Mesenchymal stem cell (in vitro differentiated cells and primary cell): ENCODE measurements around the gene EXOC6B.

Source experiments
- DNase-seq: peaks from one replicate; pipeline ENCODE4 v3.0.0-alpha.2; 2013
- H2AFZ ChIP-seq: one replicate; pipeline ENCODE4 v1.6.1; 2013; ENCODE audit warnings: low read depth, mild to moderate bottlenecking, control low read depth, inconsistent platforms, low read length, moderate library complexity
- H2AK5ac ChIP-seq: 2 replicates; pipeline ENCODE4 v1.6.1; 2013; ENCODE audit warnings: low read length, moderate library complexity, mild to moderate bottlenecking, inconsistent platforms; ENCODE audit not compliant: severe bottlenecking
- H2BK120ac ChIP-seq: one replicate; pipeline ENCODE4 v1.6.1; 2013; ENCODE audit warnings: low read depth, mild to moderate bottlenecking, inconsistent platforms, low read length, moderate library complexity
- H2BK12ac ChIP-seq, 2 experiments: one replicate each; pipeline ENCODE4 v1.6.1; 2013; ENCODE audit warnings: inconsistent platforms in 2 of 2, low read length in 2 of 2, mild to moderate bottlenecking in 2 of 2, moderate library complexity in 2 of 2, control low read depth in 1 of 2
- H2BK15ac ChIP-seq: one replicate; pipeline ENCODE4 v1.6.1; 2013; ENCODE audit warnings: mild to moderate bottlenecking, low read depth, inconsistent platforms; ENCODE audit not compliant: poor library complexity, severe bottlenecking
- H2BK5ac ChIP-seq: 2 replicates; pipeline ENCODE4 v1.6.1; 2013; ENCODE audit warnings: low read depth, mild to moderate bottlenecking, low read length, control low read depth, inconsistent platforms; ENCODE audit not compliant: poor library complexity, severe bottlenecking
- H3K14ac ChIP-seq, 2 experiments: one replicate each; pipeline ENCODE4 v1.6.1; 2013; ENCODE audit warnings: inconsistent platforms in 2 of 2, low read length in 2 of 2, control low read depth in 1 of 2, mild to moderate bottlenecking in 1 of 2, moderate library complexity in 1 of 2
- H3K18ac ChIP-seq, 2 experiments: one replicate each; pipeline ENCODE4 v1.6.1; 2013; ENCODE audit warnings: inconsistent platforms in 2 of 2, low read length in 2 of 2, control low read depth in 1 of 2, low read depth in 1 of 2, mild to moderate bottlenecking in 1 of 2
- H3K23ac ChIP-seq, 2 experiments: one replicate each; pipeline ENCODE4 v1.6.1; 2013; ENCODE audit warnings: inconsistent platforms in 2 of 2, low read length in 2 of 2, mild to moderate bottlenecking in 2 of 2, moderate library complexity in 2 of 2, control low read depth in 1 of 2
- H3K27ac ChIP-seq: 2 replicates; pipeline ENCODE4 v1.5.1; 2013; ENCODE audit warnings: mild to moderate bottlenecking, moderate library complexity, low read length, control low read depth, inconsistent platforms; ENCODE audit not compliant: poor library complexity, severe bottlenecking
- H3K27me3 ChIP-seq, 2 experiments: 2 replicates each; pipeline versions ENCODE4 v1.6.1 to v1.7.0; 2013; ENCODE audit warnings: low read length in 2 of 2, mild to moderate bottlenecking in 2 of 2, moderate library complexity in 2 of 2, control low read depth in 1 of 2, inconsistent platforms in 1 of 2; ENCODE audit not compliant: control insufficient read depth in 1 of 2, insufficient read depth in 1 of 2
- H3K36me3 ChIP-seq, 2 experiments: 2 replicates each; pipeline versions ENCODE4 v1.6.1 to v1.7.0; 2013; ENCODE audit warnings: low read length in 2 of 2, control low read depth in 1 of 2, inconsistent platforms in 1 of 2, low read depth in 1 of 2, mild to moderate bottlenecking in 1 of 2; ENCODE audit not compliant: insufficient read depth in 2 of 2, control insufficient read depth in 1 of 2
- H3K4ac ChIP-seq, 2 experiments: one replicate each; pipeline ENCODE4 v1.6.1; 2013; ENCODE audit warnings: inconsistent platforms in 2 of 2, low read length in 2 of 2, mild to moderate bottlenecking in 2 of 2, moderate library complexity in 2 of 2, control low read depth in 1 of 2, low read depth in 1 of 2
- H3K4me1 ChIP-seq: 2 replicates; pipeline ENCODE4 v1.6.1; 2013; ENCODE audit warnings: low read depth, low read length, control low read depth; ENCODE audit not compliant: control insufficient read depth, insufficient read depth
- H3K4me2 ChIP-seq: 2 replicates; pipeline ENCODE4 v1.6.1; 2013; ENCODE audit warnings: low read length, mild to moderate bottlenecking, inconsistent platforms; ENCODE audit not compliant: poor library complexity, severe bottlenecking
- H3K4me3 ChIP-seq, 2 experiments: 2 replicates each; pipeline versions ENCODE4 v1.5.1 to v1.7.0; 2013; ENCODE audit warnings: low read length in 2 of 2, mild to moderate bottlenecking in 2 of 2, control low read depth in 1 of 2, low read depth in 1 of 2; ENCODE audit not compliant: insufficient read depth in 1 of 2
- H3K79me1 ChIP-seq: replicated peaks from 2 replicates; pipeline ENCODE4 v1.6.1; 2013; ENCODE audit warnings: mild to moderate bottlenecking, control low read depth, low read length, inconsistent platforms; ENCODE audit not compliant: poor library complexity, severe bottlenecking
- H3K9ac ChIP-seq: 2 replicates; pipeline ENCODE4 v1.7.0; 2013; ENCODE audit warnings: mild to moderate bottlenecking, low read length, moderate library complexity
- H3K9me3 ChIP-seq: 2 replicates; pipeline ENCODE4 v1.7.0; 2013; ENCODE audit warnings: mild to moderate bottlenecking, low read length; ENCODE audit not compliant: control insufficient read depth
- H4K8ac ChIP-seq: one replicate; pipeline ENCODE4 v1.6.1; 2013; ENCODE audit warnings: inconsistent platforms, mild to moderate bottlenecking, low read length, moderate library complexity
- H4K91ac ChIP-seq: one replicate; pipeline ENCODE4 v1.6.1; 2013; ENCODE audit warnings: mild to moderate bottlenecking, low read length, inconsistent platforms
- WGBS: methylation state at CpG from one replicate; pipeline ENCODE4 v1.1.7; 2013; ENCODE audit warnings: mixed read lengths; 5-methylcytosine and 5-hydroxymethylcytosine counted together

EXOC6B gene

DNA sequence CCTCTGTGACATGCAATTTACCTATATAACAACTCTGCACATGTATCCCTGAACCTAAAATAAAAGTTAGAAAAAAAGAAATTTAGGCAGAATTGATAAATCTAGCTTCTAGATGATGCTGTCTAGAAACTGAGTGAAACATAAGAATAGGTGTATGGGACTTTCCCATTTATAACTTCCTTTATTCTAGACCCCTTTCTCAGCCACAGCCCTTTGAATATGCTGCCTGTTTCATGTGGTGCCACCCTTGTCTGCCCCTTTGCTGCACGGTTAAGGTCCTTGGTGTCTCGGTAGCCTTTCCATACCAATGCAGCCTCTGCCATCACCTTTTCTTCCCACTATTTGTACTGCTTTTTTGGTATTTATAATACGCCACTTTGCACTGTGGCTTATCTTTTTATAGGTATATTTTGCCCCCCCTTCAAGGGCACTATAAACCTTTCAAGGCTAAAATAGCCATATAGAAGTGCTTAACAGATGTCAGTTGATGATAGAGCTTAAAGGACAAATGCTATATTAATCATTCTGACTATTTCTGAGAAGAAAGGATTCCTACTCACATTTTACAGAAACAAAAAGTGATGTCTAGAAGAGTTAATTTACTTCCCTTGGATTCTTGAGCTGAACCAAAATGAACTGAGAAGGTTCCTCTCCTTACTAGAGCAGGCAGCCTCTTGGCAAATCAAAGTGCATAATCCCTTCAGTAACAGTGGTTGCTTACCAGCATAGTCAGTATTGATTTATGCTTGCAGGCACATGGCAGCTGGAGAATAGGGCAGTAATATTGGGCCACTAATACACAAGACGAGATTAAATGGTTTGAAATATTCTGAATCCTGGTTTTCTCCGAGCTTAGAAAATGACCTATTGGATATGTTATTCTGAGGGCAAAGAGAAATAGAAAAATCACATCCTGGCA lies 590.1 kb downstream of the EXOC6B start:
- WGBS = 92% methylated on average over 3 of the region's 5 CpGs
- H3K9ac ChIP-seq = no peak overlapping the region
- H4K8ac ChIP-seq = no peak overlapping the region
- H3K27me3 ChIP-seq = no peaks in the 10 kb centered on the region
- H4K91ac ChIP-seq = no peak overlapping the region
- H2BK120ac ChIP-seq = no peak overlapping the region
- H3K36me3 ChIP-seq = no peaks in the 10 kb centered on the region
- H2BK15ac ChIP-seq = no peak overlapping the region
- H3K4me1 ChIP-seq = no peaks in the 10 kb centered on the region
- H3K4me3 ChIP-seq = no peak overlapping the region
- peaks cover 11% of the 10 kb centered on the region for H3K79me1 ChIP-seq
- H3K27ac ChIP-seq = no peak overlapping the region
- no peak for DNase-seq
- H3K23ac ChIP-seq = no peak overlapping the region
- H3K4me2 ChIP-seq = no peak overlapping the region
- H2BK5ac ChIP-seq = no peak overlapping the region
- H3K18ac ChIP-seq = no peak overlapping the region
- H2AK5ac ChIP-seq = no peak overlapping the region
- H3K4ac ChIP-seq = no peak overlapping the region
- no peak overlapping the region for H2BK12ac ChIP-seq
- H2AFZ ChIP-seq = no peak overlapping the region
- no peaks in the 10 kb centered on the region for H3K9me3 ChIP-seq
- no peak overlapping the region for H3K14ac ChIP-seq

GRCh38 chr2:72233211-72233610 lies 592.6 kb downstream of the EXOC6B start:
- no peak overlapping the region for H2BK12ac ChIP-seq
- H3K79me1 ChIP-seq = peaks cover 8% of the 10 kb centered on the region
- H3K18ac ChIP-seq = no peak overlapping the region
- H2BK120ac ChIP-seq = no peak overlapping the region
- H3K14ac ChIP-seq = no peak overlapping the region
- no peaks in the 10 kb centered on the region for H3K4me1 ChIP-seq
- H4K8ac ChIP-seq = no peak overlapping the region
- no peak overlapping the region for H2AFZ ChIP-seq
- no peak for DNase-seq
- no peak overlapping the region for H4K91ac ChIP-seq
- H2BK15ac ChIP-seq = no peak overlapping the region
- no peak overlapping the region for H3K4me3 ChIP-seq
- no peak overlapping the region for H3K4me2 ChIP-seq
- no peaks in the 10 kb centered on the region for H3K9me3 ChIP-seq
- H3K27ac ChIP-seq = no peak overlapping the region
- no peaks in the 10 kb centered on the region for H3K36me3 ChIP-seq
- H3K4ac ChIP-seq = no peak overlapping the region
- H3K23ac ChIP-seq = no peak overlapping the region
- no peak overlapping the region for H3K9ac ChIP-seq
- no peak overlapping the region for H2BK5ac ChIP-seq
- no peak overlapping the region for H2AK5ac ChIP-seq
- H3K27me3 ChIP-seq = no peaks in the 10 kb centered on the region
- WGBS = 73% methylated on average over 2 of the region's 2 CpGs

GRCh38 chr2:72222829-72223564 lies 602.8 kb downstream of the EXOC6B start:
- Histone ChIP-seq H2BK5ac (no peak overlapping the region), H2AK5ac (no peak overlapping the region), H3K4me3 (peak overlapping the region in 1 of 2 experiments; percentile 46), H4K8ac (no peak overlapping the region), H3K36me3 (no peaks in the 10 kb centered on the region), H3K4me1 (no peaks in the 10 kb centered on the region), H3K9me3 (no peaks in the 10 kb centered on the region), H3K79me1 (no peaks in the 10 kb centered on the region), H2BK15ac (no peak overlapping the region), H3K4me2 (no peak overlapping the region), H3K18ac (no peak overlapping the region), H3K23ac (no peak overlapping the region), H3K14ac (no peak overlapping the region), H3K9ac (peak overlapping the region; percentile 31), H2BK120ac (no peak overlapping the region), H3K27me3 (no peaks in the 10 kb centered on the region), H2AFZ (no peak overlapping the region), H3K4ac (no peak overlapping the region), H4K91ac (no peak overlapping the region), H2BK12ac (no peak overlapping the region), H3K27ac (no peak overlapping the region)
- peak; percentile 59 for DNase-seq
- 69% methylated on average over 2 of the region's 3 CpGs for WGBS

DNA sequence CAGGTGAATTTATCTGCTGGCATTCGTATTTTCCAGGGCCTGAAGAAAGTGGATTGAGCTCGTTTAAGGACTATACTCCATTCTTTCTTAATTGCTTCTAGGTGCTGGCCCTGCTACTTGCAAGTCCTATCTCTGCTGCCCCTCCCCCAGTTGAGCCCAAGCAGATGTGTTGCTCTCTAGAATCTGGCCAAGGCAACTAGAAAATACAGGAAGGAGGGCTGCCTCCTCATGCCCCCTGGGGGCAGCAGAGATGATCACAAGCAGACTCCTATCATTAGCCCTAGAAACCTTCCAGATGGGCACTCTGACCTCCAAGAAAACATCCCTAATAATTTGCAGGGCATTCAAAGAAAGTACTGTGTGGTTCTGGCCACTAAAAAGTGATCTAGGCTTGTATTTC lies 605.7 kb downstream of the EXOC6B start:
- Histone ChIP-seq H3K27ac (no peak overlapping the region), H3K36me3 (no peaks in the 10 kb centered on the region), H3K9me3 (no peaks in the 10 kb centered on the region), H3K4me1 (no peaks in the 10 kb centered on the region), H3K23ac (no peak overlapping the region), H3K27me3 (peaks cover 0 to 8% of the 10 kb centered on the region in 2 experiments), H4K8ac (no peak overlapping the region), H3K18ac (no peak overlapping the region), H3K9ac (no peak overlapping the region), H2AK5ac (no peak overlapping the region), H3K4ac (no peak overlapping the region), H3K4me3 (no peak overlapping the region), H2BK15ac (no peak overlapping the region), H2AFZ (no peak overlapping the region), H3K14ac (no peak overlapping the region), H3K79me1 (no peaks in the 10 kb centered on the region), H2BK12ac (no peak overlapping the region), H2BK5ac (no peak overlapping the region), H4K91ac (no peak overlapping the region), H3K4me2 (no peak overlapping the region), H2BK120ac (no peak overlapping the region)
- no peak for DNase-seq
- 44% methylated on average over 2 of the region's 2 CpGs for WGBS
